HepG2 (cell line): ENCODE results near the gene CNNM4. TPM values are rescaled to one million over a fixed set of nuclear protein-coding genes. Genes with fewer than 3 reads are reported as not detected.

Experiments
- ATAC-seq: fragments of 200-7000 bp; cut with Tn5 transposase; 3 replicates; pipeline ENCODE4 v1.9.1; 2020; ENCODE audit warnings: mild to moderate bottlenecking, moderate library complexity
- BruUV-seq: library from RNA; stranded (reverse); fragments of 400-500 nt; replicated peaks from 2 replicates; lab custom pipeline; 2021; lab: Mats Ljungman, UMichigan
- CTCF ChIA-PET: fragments of 300-600 bp; formaldehyde crosslinking; extraction: SDS; loops from one replicate; lab custom pipeline; 2021; ENCODE audit warnings: low total read pairs, inconsistent platforms, low intra/inter-chr PET ratio; lab: Yijun Ruan, JAX
- POLR2A ChIA-PET: fragments of 350-600 bp; sonication (Branson Sonifier 250); formaldehyde crosslinking; loops from one replicate; lab custom pipeline; 2020; ENCODE audit warnings: antibody characterized with exemption, inconsistent platforms; lab: Yijun Ruan, JAX
- DNase-seq: peaks from one replicate; pipeline ENCODE4 v3.0.0-alpha.2; 2015; ENCODE audit warnings: low spot score
- FAIRE-seq: peaks from 3 replicates; lab custom pipeline; 2011; peaks lifted over from hg19 to GRCh38; lab: Jason Lieb, UNC
- H2AFZ ChIP-seq: one replicate; pipeline ENCODE4 v1.6.1; 2011; ENCODE audit warnings: low read length, inconsistent platforms
- H3K27ac ChIP-seq: fragments of 300-600 bp; 3 replicates; pipeline ENCODE4 v1.8.0; 2011; ENCODE audit warnings: mixed run types, mild to moderate bottlenecking, mixed read lengths, low read length, inconsistent platforms; ENCODE audit not compliant: insufficient read depth; ENCODE audit errors: extremely low read length
- H3K27me3 ChIP-seq, 2 experiments: fragments of 200-600 bp in 1 of 2; 2 replicates in 1 of 2; 3 replicates in 1 of 2; pipeline versions ENCODE4 v1.6.0 to v1.8.0; 2011; ENCODE audit warnings: low read length in 2 of 2, mild to moderate bottlenecking in 2 of 2, moderate library complexity in 2 of 2, inconsistent platforms in 1 of 2; ENCODE audit not compliant: insufficient read depth in 2 of 2, control insufficient read depth in 1 of 2
- H3K36me3 ChIP-seq, 2 experiments: fragments of 200-600 bp in 1 of 2; replicated peaks in 1 of 2; 2 replicates in 1 of 2; 3 replicates in 1 of 2; pipeline versions ENCODE4 v1.5.1 to v1.8.0; 2011; ENCODE audit warnings: low read length in 2 of 2, inconsistent platforms in 1 of 2; ENCODE audit not compliant: insufficient read depth in 2 of 2, control insufficient read depth in 1 of 2
- H3K4me1 ChIP-seq: 2 replicates; pipeline ENCODE4 v1.5.1; 2012; ENCODE audit warnings: low read length, inconsistent platforms; ENCODE audit not compliant: insufficient read depth
- H3K4me2 ChIP-seq: 2 replicates; pipeline ENCODE4 v1.6.0; 2011; ENCODE audit warnings: low read depth, low read length, inconsistent platforms
- H3K4me3 ChIP-seq, 3 experiments: fragments of 200-600 bp in 1 of 3; sonication (generic), shearing (Covaris generic) in 1 of 3; replicated peaks in 1 of 3; 2 replicates each; pipeline ENCODE4 v1.5.1; 2011 to 2016; ENCODE audit warnings: low read length in 3 of 3, inconsistent platforms in 2 of 3, low read depth in 2 of 3, mild to moderate bottlenecking in 2 of 3, control low read depth in 1 of 3, mixed read lengths in 1 of 3; ENCODE audit not compliant: insufficient read depth in 1 of 3
- H3K79me2 ChIP-seq: one replicate; pipeline ENCODE4 v1.6.1; 2011; ENCODE audit warnings: low read length, inconsistent platforms; ENCODE audit not compliant: insufficient read depth
- H3K9ac ChIP-seq: 2 replicates; pipeline ENCODE4 v1.6.0; 2011; ENCODE audit warnings: mild to moderate bottlenecking, low read depth, low read length, inconsistent platforms; ENCODE audit not compliant: insufficient read depth
- H3K9me3 ChIP-seq: 2 replicates; pipeline ENCODE4 v1.5.1; 2012; ENCODE audit warnings: mild to moderate bottlenecking, low read length
- H4K20me1 ChIP-seq: 2 replicates; pipeline ENCODE4 v1.6.0; 2011; ENCODE audit warnings: inconsistent platforms, mild to moderate bottlenecking, low read length, moderate library complexity; ENCODE audit not compliant: insufficient read depth
- CBX5 ChIP-seq: sonication (generic); formaldehyde crosslinking; IDR thresholded peaks from 2 replicates; pipeline ENCODE4 v1.4.0; 2020; ENCODE audit warnings: missing genetic modification reagents, borderline replicate concordance
- FOXC1 ChIP-seq: sonication (generic); formaldehyde crosslinking; IDR thresholded peaks from 2 replicates; pipeline ENCODE4 v1.8.0; 2022; ENCODE audit warnings: mild to moderate bottlenecking, missing genetic modification reagents, borderline replicate concordance
- GTF3A ChIP-seq: sonication (generic); formaldehyde crosslinking; conservative IDR thresholded peaks from 2 replicates; pipeline ENCODE4 v1.4.0; 2020; ENCODE audit warnings: mild to moderate bottlenecking, missing genetic modification reagents
- KLF15 ChIP-seq: sonication (generic); formaldehyde crosslinking; IDR thresholded peaks from 2 replicates; pipeline ENCODE4 v1.8.1; 2023; ENCODE audit warnings: borderline replicate concordance, mild to moderate bottlenecking, inconsistent platforms, missing genetic modification reagents, mixed read lengths
- NFKBIZ ChIP-seq: IDR thresholded peaks from 2 replicates; pipeline ENCODE4 v1.6.1; 2018; ENCODE audit warnings: missing genetic modification reagents, missing compliant biosample characterization
- SNAI1 ChIP-seq: sonication (generic); formaldehyde crosslinking; IDR thresholded peaks from 2 replicates; pipeline ENCODE4 v1.5.0; 2020; ENCODE audit warnings: mild to moderate bottlenecking, missing genetic modification reagents, borderline replicate concordance
- SRSF1 ChIP-seq: fragments of 200-400 bp; formaldehyde crosslinking; optimal IDR thresholded peaks from 2 replicates; pipeline ENCODE3; 2017; ENCODE audit warnings: mild to moderate bottlenecking, low read depth, low read length, moderate library complexity
- STAT5B ChIP-seq: sonication (generic); formaldehyde crosslinking; IDR thresholded peaks from 2 replicates; pipeline ENCODE4 v1.4.0; 2020; ENCODE audit warnings: missing genetic modification reagents
- TBX2 ChIP-seq: sonication (generic); formaldehyde crosslinking; IDR thresholded peaks from 2 replicates; pipeline ENCODE4 v1.5.0; 2020; ENCODE audit warnings: missing genetic modification reagents, mild to moderate bottlenecking, borderline replicate concordance
- TEAD3 ChIP-seq: optimal IDR thresholded peaks from 2 replicates; pipeline ENCODE3; 2016; ENCODE audit warnings: borderline replicate concordance
- WIZ ChIP-seq: sonication (generic); formaldehyde crosslinking; IDR thresholded peaks from 2 replicates; pipeline ENCODE4 v1.5.1; 2020; ENCODE audit warnings: mild to moderate bottlenecking, missing genetic modification reagents
- ZNF101 ChIP-seq: sonication (generic); formaldehyde crosslinking; IDR thresholded peaks from 2 replicates; pipeline ENCODE4 v1.4.0; 2020; ENCODE audit warnings: mild to moderate bottlenecking, low read depth, missing genetic modification reagents, borderline replicate concordance
- ZNF576 ChIP-seq: sonication (generic); formaldehyde crosslinking; IDR thresholded peaks from 2 replicates; pipeline ENCODE4 v1.4.0; 2020; ENCODE audit warnings: mild to moderate bottlenecking, missing genetic modification reagents
- ZNF605 ChIP-seq: sonication (generic); formaldehyde crosslinking; IDR thresholded peaks from 2 replicates; pipeline ENCODE4 v1.8.0; 2022; ENCODE audit warnings: mild to moderate bottlenecking, missing genetic modification reagents
- ZNF607 ChIP-seq: sonication (generic); formaldehyde crosslinking; IDR thresholded peaks from 2 replicates; pipeline ENCODE4 v1.5.1; 2020; ENCODE audit warnings: missing genetic modification reagents, mild to moderate bottlenecking, borderline replicate concordance
- ZSCAN22 ChIP-seq: sonication (generic); formaldehyde crosslinking; IDR thresholded peaks from 2 replicates; pipeline ENCODE4 v1.4.0; 2020; ENCODE audit warnings: mild to moderate bottlenecking, missing genetic modification reagents
- WGBS: methylation state at CpG from one replicate; pipeline ENCODE4 v1.1.6; 2017; ENCODE audit warnings: low lambda C conversion rate; 5-methylcytosine and 5-hydroxymethylcytosine counted together
- in situ Hi-C: cut with HindIII; loops from 2 replicates; pipeline ENCODE4 v1.10.0; 2017; ENCODE audit warnings: low pct_unique_long_range_greater_than_20kb; ENCODE audit not compliant: extremely low pct_ligation_motif_present
- intact Hi-C: fragments of 100-400 bp; cut with micrococcal nuclease; formaldehyde crosslinking; loops from one replicate; pipeline ENCODE4 v1.10.0; 2022; ENCODE audit not compliant: unreplicated experiment
- polyA plus RNA-seq, 8 experiments: library from polyadenylated mRNA; depleted of rRNA in 3 of 8; stranded (reverse) in 7 of 8; unstranded in 1 of 8; fragments of >200 nt; fragmentation: Illumina TruSeq in 4 of 8; extraction: Trizol in 4 of 8; gene quantifications; 2 replicates each; pipeline versions ENCODE4 v1.2.1 to v1.2.3, GENCODE V29; 2011 to 2016; ENCODE audit warnings: low read depth in 4 of 8, missing spikeins in 1 of 8, mixed read lengths in 1 of 8; ENCODE audit not compliant: insufficient read depth in 1 of 8
- total RNA-seq, 5 experiments: library from RNA; depleted of rRNA; stranded (reverse); fragments of >200 nt; fragmentation: Illumina TruSeq; extraction: Trizol; gene quantifications; 2 replicates each; pipeline ENCODE4 v1.2.3, GENCODE V29; 2016; ENCODE audit warnings: low read depth in 1 of 5
- TF ChIP-seq, protein P1 (sequence below): sonication (generic); formaldehyde crosslinking; IDR thresholded peaks from 2 replicates; pipeline ENCODE4 v1.4.0; 2020; ENCODE audit warnings: missing genetic modification reagents, borderline replicate concordance
- TF ChIP-seq, protein P2 (sequence below): sonication (generic); IDR thresholded peaks from 2 replicates; pipeline ENCODE4 v1.6.1; 2016; ENCODE audit warnings: low read depth, borderline replicate concordance

CNNM4 gene
- total and polyA plus RNA-seq, 2 of the 13 experiments (the other 11 are each of a cell fraction or from before 2014, with no cell fraction given): 5.9 to 8.4 TPM

DNA sequence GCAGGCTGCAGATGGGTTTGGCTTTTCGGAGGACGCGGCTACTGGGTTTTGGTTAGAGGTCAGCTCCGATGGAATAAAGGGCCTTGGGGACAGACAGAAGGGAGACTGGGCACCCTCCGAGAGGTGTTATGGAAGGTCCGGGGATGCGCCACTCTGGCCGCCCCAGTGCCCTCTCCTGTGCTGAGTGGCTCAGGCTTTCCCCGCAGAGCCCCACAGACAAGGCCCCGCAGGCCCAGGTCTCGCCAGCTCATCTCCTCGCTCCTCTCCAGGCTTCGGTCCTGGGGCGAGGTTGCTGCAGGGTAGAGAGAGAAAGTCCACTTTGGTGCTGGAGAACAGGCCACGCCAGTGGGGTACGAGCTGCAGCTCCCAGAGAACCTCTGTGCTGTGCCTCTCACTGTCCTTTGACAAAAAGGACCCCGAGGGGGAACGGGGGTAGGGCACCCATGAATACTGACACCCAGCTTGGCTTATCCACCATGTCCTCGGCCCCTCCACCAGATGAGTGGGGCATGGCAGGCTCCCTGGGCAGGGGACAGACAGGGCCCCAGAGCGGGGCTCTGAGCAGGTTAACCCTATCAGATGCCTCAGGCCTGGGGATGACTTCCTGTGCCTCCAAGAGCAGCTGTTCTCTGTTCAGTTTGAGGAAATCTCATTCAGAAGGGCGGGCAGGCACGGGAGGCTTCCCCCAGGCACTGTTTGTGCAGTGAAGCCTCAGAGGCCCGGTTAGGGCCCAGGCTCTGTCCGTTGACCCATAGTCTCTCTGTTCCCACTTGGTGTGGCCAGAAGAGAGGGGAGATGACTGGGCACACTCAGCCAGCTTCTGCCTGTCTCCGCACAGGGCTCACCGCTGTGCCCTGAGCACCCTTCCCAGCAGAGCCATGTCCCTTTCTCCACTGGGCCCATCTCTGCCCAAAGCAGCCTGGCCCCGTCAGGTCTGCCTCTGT is 39.6 kb downstream of the CNNM4 start:
- Histone ChIP-seq H3K36me3 (peaks cover 5 to 11% of the 10 kb centered on the region in 2 experiments; a peak in 3 of 5 replicates), H3K79me2 (no peaks in the 10 kb centered on the region), H3K4me1 (peaks cover 22% of the 10 kb centered on the region), H4K20me1 (no peaks in the 10 kb centered on the region), H3K27ac (no peak overlapping the region), H3K4me3 (peak overlapping the region in 1 of 3 experiments; percentile 11; a peak in 1 of 6 replicates), H2AFZ (no peak overlapping the region), H3K27me3 (no peaks in the 10 kb centered on the region), H3K4me2 (peak overlapping the region; percentile 8; the same call in 1 of the 2 replicates), H3K9me3 (no peaks in the 10 kb centered on the region), H3K9ac (no peak overlapping the region)
- no TSS peak for BruUV-seq
- 88% methylated on average over 21 of the region's 27 CpGs for whole genome bisulfite sequencing
- intact Hi-C loops: loop anchor here (1.0 to 2.0 kb wide), 2 partner anchors 36 to 250 kb away; no protein-coding TSS in a partner anchor
- DNase-seq: no peak
- in situ Hi-C loops: no loop called here
- ChIA-PET POLR2A (interaction anchor here (0.5 to 2.1 kb wide), 5 partner anchors 13 to 250 kb away, joined by 3 to 7 read pairs (median 4); partner anchors contain the start of gene CNNM3), CTCF (interaction anchor here (0.6 to 1.6 kb wide), 3 partner anchors 196 to 251 kb away, joined by 3 to 8 read pairs (median 3); no protein-coding TSS in a partner anchor)
- no peak for FAIRE-seq
- ATAC-seq: peak; percentile 74
- peak; percentile 14; the same call in 1 of the 2 replicates for TF ChIP-seq TBX2 (CRISPR knock-in tag)
- TF ChIP-seq SRSF1: peak; percentile 43
- no peak for TF ChIP-seq GTF3A (CRISPR knock-in tag)
- no peak for TF ChIP-seq ZSCAN22 (CRISPR knock-in tag)
- no peak for TF ChIP-seq TEAD3 (CRISPR knock-in tag)
- no peak for TF ChIP-seq STAT5B (CRISPR knock-in tag)
- no peak for TF ChIP-seq NFKBIZ (CRISPR knock-in tag)
- no peak for TF ChIP-seq CBX5 (CRISPR knock-in tag)
- 0 out of 2 replicates have a peak, but pooled peaks have one; percentile 16 for TF ChIP-seq ZNF605 (CRISPR knock-in tag)
- 0 out of 2 replicates have a peak, but pooled peaks have one; percentile 77 for TF ChIP-seq FOXC1 (CRISPR knock-in tag)
- TF ChIP-seq SNAI1 (CRISPR knock-in tag): no peak
- TF ChIP-seq, protein P1, sequence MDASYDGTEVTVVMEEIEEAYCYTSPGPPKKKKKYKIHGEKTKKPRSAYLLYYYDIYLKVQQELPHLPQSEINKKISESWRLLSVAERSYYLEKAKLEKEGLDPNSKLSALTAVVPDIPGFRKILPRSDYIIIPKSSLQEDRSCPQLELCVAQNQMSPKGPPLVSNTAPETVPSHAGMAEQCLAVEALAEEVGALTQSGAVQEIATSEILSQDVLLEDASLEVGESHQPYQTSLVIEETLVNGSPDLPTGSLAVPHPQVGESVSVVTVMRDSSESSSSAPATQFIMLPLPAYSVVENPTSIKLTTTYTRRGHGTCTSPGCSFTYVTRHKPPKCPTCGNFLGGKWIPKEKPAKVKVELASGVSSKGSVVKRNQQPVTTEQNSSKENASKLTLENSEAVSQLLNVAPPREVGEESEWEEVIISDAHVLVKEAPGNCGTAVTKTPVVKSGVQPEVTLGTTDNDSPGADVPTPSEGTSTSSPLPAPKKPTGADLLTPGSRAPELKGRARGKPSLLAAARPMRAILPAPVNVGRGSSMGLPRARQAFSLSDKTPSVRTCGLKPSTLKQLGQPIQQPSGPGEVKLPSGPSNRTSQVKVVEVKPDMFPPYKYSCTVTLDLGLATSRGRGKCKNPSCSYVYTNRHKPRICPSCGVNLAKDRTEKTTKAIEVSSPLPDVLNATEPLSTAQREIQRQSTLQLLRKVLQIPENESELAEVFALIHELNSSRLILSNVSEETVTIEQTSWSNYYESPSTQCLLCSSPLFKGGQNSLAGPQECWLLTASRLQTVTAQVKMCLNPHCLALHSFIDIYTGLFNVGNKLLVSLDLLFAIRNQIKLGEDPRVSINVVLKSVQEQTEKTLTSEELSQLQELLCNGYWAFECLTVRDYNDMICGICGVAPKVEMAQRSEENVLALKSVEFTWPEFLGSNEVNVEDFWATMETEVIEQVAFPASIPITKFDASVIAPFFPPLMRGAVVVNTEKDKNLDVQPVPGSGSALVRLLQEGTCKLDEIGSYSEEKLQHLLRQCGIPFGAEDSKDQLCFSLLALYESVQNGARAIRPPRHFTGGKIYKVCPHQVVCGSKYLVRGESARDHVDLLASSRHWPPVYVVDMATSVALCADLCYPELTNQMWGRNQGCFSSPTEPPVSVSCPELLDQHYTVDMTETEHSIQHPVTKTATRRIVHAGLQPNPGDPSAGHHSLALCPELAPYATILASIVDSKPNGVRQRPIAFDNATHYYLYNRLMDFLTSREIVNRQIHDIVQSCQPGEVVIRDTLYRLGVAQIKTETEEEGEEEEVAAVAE: no peak
- no peak for TF ChIP-seq KLF15 (CRISPR knock-in tag)
- TF ChIP-seq ZNF607: no peak
- TF ChIP-seq WIZ (CRISPR knock-in tag): no peak
- TF ChIP-seq ZNF101 (CRISPR knock-in tag): no peak
- TF ChIP-seq, protein P2, sequence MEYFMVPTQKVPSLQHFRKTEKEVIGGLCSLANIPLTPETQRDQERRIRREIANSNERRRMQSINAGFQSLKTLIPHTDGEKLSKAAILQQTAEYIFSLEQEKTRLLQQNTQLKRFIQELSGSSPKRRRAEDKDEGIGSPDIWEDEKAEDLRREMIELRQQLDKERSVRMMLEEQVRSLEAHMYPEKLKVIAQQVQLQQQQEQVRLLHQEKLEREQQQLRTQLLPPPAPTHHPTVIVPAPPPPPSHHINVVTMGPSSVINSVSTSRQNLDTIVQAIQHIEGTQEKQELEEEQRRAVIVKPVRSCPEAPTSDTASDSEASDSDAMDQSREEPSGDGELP: no peak
- no peak for TF ChIP-seq ZNF576 (CRISPR knock-in tag)
